Fibroblast of pulmonary artery (primary cell): Measurements from ENCODE around the gene CDK19.
"Not testable (repeated sequence)": the region's sequence is repeated elsewhere in the genome, so short reads cannot be mapped to it uniquely, and the experiment has no call there.

Source experiments
- DNase-seq: peaks from one replicate; pipeline ENCODE4 v3.0.0-alpha.2; 2010; ENCODE audit warnings: low read depth
- H3K4me3 ChIP-seq: replicated peaks from 2 replicates; pipeline ENCODE4 v1.5.1; 2011; ENCODE audit warnings: low read depth, mild to moderate bottlenecking, control low read depth, low read length, moderate library complexity
- CTCF ChIP-seq: IDR thresholded peaks from 2 replicates; pipeline ENCODE4 v1.5.1; 2011; ENCODE audit warnings: mild to moderate bottlenecking, control low read depth, low read length, inconsistent platforms; ENCODE audit errors: missing control alignments

CDK19 gene

GRCh38 chr6:110581679-110582078, 233.6 kb downstream of the CDK19 start:
- no peak for TF ChIP-seq CTCF
- no peak for DNase-seq
- no peak overlapping the region for H3K4me3 ChIP-seq

GRCh38 chr6:110577596-110578167, 237.6 kb downstream of the CDK19 start:
- not testable (repeated sequence) for DNase-seq, H3K4me3 ChIP-seq

GRCh38 chr6:110575925-110576463, 239.3 kb downstream of the CDK19 start:
- no peak for TF ChIP-seq CTCF
- no peak for DNase-seq
- no peak overlapping the region for H3K4me3 ChIP-seq

- no peak overlapping the region for H3K4me3 ChIP-seq
- no peak for DNase-seq
- TF ChIP-seq CTCF = no peak
Observed at GRCh38 chr6:110574817-110575216, 240.5 kb downstream of the CDK19 start.

GRCh38 chr6:110573537-110573936, 241.7 kb downstream of the CDK19 start:
- no peak overlapping the region for H3K4me3 ChIP-seq
- TF ChIP-seq CTCF = no peak
- no peak for DNase-seq

- H3K4me3 ChIP-seq = no peak overlapping the region
- no peak for DNase-seq
- TF ChIP-seq CTCF = no peak
Observed at GRCh38 chr6:110573136-110573535, 242.1 kb downstream of the CDK19 start.

GRCh38 chr6:110567957-110568696, 247.1 kb downstream of the CDK19 start:
- H3K4me3 ChIP-seq = no peak overlapping the region
- no peak for DNase-seq
- no peak for TF ChIP-seq CTCF
